Measurements from ENCODE around the gene ARHGAP18.

Gene ARHGAP18

DNA sequence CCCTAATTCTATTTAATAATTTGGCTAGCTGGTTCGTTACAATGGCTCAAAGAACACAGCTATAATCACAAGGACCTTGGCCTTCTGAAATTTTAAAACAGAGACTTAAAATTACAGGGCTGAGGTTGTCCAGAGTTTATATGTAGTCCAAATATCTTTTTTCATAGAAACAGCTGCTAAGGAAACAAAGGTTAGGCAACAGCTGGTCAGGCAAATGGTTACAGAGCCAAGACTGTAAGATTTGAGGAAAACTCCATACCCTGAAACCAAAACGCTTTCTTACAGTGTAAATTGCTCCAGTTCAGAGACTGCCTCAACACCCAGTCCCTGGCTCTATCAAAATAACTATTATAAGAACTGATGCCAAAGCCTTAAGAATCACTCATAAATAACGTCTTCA, 9.7 kb upstream of the ARHGAP18 start:
- no peak for DNase-seq

DNA sequence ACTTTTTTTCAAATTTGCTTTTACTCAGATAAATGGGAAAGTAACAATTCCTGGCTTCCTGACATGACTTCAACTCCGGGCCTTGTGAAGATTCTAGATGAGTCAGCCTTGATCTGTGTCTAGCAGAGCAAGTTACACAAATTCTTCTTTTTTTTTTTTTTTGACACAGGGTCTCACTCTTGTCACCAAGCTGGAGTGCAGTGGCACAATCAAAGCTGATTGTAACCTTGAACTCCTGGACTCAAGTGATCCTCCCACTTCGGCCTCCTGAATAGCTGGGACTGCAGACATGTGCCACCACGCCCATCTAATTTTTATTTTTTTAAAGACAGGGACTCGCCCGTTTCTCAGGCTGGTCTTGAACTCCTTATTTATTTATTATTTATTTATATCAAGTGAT, 7.3 kb upstream of the ARHGAP18 start:
- DNase-seq, result no peak

DNA sequence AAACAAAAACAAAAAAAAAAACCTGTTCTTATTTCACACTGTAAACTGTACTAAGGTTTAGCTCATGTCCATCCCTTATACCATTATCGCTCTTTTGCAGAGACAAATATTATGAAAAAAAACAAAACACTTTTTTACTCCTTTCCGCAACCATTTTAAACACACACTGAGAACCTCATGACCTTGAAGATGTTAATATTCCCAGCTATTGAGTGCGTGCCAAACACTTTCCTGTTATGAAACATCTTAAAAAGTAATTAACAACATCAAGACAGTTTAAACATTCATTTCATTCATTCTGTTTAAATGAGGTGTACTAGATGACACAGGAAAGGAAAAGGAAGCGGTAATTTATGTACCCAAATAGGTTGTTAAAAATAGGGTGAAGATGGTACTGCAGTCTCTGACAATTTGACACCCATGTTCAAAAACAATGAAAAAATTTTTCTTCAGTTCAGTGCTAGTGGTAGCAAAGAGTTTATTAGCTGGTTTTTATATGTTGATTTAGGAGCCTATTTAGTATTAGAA, 3.9 kb upstream of the ARHGAP18 start:
- no peak for DNase-seq

DNA sequence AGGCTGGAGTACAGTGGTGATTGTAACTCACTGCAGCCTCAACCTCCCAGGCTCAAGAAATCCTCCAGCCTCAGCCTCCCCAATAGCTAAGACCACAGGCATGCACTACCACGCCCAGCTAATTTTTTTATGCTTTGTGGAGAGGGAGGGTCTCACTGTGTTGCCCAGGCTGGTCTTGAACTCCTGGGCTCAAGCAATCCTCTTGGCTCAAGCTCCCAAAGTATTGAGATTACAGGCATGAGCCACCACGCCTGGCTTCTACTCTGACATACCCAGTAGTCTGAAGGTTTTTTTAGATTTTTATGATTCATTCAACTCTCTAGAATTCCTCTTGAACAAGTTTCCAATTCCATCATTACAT, 1.3 kb upstream of the ARHGAP18 start:
- DNase-seq, result no peak

DNA sequence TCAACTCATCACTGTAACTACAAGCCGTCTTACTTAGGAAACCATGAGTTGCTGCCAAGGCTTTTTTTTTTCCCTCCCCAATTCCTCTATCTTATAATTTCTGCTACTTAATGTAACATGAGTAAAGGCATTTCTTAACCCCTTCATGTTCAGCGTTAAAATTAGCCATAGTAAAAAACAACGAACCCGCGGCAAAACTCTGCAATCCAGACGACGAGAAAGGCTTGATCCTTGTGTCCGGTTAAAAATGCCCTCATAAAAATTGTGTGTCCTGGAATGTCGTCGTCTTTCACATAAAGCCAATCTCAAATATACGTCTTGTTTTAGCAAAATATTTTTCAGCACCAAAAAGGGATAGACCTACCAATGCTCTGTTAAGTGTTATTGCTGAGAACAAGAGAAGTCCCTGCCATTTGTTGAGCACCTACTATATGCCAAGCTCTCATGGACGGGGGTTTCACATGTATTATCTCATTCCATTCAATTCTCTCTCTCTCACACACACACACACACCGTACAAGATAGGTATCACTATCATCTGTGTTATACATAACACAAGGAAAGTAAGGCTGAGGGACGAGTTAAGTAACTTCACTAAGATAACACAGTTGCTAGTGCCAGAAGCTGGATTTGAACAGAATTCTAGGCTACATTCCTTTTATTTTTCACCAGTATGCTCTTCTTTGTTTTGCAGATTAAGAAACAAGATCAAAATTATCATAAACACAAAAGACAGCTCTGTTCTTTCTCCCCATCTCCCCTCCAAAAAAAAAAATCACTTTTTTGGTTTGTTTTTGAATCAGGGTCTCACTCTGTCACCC, 683 bp upstream of the ARHGAP18 start:
- peak; percentile 45 for DNase-seq

DNA sequence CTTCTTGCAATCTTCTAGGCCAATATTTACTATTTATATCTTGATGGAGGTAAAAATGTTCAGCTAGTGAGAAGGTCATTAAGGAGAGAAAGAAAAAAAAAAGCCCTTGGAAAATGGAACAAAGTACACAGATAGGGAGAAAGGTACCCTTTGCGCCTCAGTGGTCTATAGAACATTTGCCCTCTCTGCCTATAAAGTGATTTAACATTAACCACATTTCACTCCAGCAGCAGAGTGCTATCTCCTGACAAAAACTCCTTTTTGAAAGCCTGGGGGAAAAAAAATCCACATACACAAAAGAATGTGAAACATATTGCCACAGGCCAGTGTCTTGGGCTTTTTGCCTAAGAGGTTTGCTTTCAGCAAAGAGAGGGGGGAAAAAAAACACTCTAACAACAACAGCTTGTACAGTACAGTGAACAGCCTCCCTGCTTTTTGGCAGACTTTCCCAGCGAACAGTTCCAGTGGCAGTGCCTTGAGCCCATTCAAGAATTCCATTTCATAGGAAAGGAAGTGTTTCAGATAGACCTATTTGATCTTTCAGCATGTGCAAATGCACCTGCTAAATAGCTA, 695 bp downstream of the ARHGAP18 start:
- DNase-seq, result peak; percentile 30

DNA sequence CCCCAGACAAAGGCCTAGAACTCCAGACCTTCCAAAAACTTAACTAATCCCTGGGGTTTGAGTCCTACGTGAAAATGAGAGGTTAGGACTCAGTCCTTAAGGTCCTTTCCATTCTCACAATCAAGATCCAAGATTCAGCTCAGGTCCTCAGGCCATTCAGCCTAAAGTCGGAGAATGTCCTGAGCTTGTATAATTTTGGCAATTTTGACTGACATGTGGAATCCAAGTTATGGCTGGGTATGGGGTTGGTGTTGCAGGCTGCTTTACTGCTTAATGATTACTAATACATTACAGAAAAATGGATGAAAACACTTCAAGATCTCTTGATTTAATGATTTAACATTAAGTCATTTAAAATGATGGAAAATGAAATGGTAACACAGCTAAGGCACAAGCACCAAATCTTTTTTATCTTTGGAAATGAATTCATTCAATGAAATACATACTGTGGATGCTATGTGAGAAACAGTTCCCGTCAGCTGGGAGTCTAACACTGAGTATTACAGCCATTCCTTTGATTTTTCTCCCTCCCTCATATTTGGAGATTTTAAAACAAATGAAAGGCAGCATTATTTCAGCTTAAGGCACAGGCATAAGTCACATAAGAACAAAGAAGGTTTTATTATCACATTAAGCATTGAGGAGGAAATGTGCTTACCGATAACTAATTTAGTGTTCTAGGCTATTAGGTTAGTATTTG, 1.3 kb downstream of the ARHGAP18 start:
- DNase-seq, result no peak

DNA sequence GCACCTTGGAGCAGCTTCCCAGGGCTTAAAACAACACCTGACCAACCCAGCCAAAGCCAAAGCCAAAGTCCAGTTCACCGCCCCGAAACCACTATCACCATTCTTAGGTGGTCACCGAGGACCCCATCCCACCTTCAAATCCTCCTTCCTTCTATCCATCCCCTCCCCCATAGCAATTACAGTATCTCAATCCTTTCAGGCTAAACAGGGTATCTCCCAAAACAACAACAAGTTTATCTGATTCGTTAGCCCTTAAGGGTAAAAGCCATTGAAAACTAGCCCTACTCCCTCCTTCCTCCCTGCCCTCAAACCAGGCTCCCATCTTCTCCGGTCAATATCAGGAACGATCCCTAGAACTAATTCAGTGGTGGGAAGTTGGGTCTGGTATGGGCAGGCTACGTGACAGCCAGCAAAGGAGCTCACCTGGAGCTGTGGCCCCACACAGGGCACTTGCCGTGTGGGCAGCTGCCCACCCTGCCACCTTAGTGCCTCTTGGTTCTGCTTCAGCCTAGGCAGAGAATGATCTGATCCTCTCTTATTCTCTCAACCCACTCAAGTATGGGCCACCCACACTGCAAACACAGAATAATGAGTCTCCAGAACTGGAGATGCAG, 2.0 kb downstream of the ARHGAP18 start:
- no peak for DNase-seq

DNA sequence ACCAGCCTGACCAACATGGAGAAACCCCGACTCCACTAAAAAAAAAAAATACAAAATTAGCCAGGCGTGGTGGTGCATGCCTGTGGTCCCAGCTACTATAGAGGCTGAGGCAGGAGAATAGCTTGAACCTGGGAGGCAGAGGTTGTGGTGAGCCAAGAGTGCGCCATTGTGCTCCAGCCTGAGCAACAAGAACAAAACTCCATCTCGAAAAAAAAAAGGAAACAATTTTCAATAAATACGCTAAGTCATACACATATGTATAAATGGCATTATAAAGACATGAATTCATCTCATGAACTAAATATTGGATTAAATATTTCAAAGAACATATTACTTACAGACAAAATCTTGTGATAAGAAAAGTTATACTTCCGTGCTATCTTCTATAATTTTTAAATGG, 2.9 kb downstream of the ARHGAP18 start:
- no peak for DNase-seq

DNA sequence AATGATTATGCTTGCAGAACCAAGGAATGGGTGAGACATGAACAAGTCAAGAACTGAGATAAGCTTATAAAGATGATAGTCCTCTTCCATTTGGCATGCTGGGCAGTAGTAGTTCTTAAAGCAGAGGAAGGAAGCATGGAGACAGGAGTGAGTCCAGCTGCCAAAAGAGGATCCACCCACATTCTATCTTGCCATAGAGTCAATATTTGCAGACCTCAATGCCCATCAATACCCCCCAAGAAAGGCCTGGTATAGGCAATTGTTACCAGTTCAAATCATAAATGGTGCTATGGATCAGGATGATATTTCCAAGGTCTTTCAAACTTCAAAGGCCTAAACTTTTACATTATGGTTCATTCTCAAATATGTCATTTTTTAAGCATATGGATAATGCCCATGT, 4.8 kb downstream of the ARHGAP18 start:
- no peak for DNase-seq

DNA sequence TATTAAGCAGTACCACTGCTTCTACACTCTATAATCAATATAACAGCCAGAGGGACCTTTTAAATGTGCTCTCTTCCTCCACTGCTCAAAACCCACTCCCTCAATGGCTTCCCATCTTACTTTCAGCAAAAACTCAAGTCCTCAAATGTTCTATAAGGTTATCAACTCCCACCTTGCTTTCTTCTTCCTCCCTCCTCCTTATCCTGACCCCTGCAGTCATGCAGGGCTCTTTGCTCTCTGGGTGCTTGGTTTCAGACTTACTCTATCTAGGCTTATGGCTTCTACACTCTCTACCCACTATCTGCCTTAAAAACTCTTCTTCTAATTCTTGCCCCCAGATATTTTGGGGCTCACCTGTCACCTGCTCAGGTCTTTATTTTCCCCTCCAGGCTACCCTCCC, 5.3 kb downstream of the ARHGAP18 start:
- peak; percentile 70 for DNase-seq

DNA sequence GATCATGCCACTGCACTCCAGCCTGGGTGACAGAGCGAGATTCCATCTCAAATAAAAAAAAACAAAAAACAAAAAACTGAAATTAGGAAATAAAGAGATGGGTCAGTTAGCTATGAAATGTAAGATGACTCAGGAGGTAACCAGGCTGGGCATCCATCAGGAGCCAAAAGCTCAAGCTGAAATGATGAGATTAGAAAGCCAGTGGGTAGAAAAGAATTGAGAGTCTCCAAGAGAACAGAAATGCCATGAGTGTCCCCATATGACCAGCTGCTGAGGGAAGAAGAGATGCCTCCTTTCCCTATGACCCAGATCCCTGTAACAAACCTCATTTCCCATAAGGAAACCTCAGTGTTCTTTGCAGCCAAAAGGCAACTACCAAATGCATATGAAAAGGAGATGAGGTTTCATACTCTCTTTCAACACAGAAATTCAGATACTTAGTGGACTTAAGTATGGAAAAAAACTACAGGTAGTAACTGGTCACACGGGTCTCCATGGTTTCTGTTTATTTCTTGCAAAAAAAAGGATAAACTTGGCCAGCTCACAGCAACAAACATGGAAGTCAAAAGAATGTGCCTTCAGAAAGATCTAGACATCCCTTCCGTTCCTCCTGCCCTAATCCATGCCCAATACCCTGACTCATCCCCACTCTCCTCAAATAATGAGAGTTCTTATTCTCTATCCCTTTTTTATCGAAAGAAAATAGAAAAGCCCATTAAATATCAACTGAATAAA, 8.1 kb downstream of the ARHGAP18 start:
- DNase-seq, result peak; percentile 81

DNA sequence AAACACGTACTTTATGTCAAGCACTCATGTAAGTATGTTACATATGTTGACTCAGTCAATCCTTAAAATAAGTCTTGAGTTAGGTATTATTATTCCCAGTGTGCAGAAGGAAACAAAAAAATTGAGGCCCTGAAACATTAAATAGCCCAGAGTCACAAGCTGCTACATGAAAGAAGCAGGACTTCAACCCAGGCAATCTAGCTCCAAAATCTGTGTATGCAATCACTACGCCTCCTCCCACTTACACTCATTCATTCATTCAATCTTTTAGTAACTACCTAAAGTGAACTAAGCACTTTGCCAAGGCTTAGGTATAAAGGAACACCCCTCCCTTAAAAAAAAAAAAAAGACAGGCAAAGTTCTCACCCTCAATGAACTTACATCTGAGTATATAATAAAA, 9.3 kb downstream of the ARHGAP18 start:
- DNase-seq, result no peak

DNA sequence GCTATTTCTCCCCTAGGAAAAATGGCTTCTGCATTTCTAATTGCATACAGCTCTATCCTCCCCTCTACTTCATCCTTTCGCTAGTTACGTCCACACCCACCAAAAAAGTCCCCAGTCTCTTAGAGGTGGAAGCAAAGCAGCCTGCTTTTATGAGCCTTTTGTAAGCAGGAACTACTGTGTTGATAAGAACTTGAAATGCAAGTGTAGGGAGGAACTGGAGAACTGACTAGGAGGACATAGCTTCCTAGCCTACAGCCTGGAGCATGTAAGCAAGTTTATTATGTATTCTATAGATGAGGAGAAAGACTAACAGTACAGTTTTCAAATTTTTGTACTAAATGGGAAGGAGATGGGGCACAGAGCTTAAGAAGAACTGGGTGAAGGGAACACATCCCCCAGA, 10.3 kb downstream of the ARHGAP18 start:
- no peak for DNase-seq

DNA sequence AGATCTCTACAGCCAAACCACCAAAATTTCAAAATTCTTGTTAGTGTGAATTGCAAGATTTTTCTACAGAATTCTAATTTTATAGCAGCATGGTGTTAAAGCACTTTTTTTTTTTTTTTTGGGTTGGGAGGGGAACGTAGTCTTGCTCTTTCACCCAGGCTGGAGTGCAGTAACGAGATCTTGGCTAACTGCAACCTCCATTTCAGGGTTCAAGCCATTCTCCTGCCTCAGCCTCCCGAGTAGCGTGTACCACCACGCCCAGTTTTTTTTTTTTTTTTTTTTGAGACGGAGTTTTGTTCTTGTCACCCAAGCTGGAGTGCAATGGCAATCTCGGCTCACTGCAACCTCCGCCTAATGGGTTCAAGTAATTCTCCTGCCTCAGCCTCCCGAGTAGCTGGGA, 11.5 kb downstream of the ARHGAP18 start:
- DNase-seq, result no peak

DNA sequence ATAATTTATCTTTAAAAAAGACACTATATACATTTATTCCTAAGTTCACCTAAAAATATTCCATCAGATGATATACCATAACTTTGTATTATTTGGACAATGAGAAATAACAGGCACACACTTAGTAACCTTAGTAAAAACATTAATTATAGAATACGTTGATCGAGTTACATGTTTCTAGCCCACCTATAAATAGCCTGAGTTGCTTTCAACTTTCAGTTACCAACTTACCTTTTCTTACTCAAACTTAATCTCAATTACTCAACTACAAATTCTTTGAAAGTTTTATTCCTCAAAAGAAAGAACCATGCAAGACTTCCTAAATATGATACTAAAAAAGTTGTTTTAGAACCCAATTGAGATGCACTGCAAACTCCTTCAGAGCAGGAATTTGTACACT, 12.2 kb downstream of the ARHGAP18 start:
- DNase-seq, result no peak

DNA sequence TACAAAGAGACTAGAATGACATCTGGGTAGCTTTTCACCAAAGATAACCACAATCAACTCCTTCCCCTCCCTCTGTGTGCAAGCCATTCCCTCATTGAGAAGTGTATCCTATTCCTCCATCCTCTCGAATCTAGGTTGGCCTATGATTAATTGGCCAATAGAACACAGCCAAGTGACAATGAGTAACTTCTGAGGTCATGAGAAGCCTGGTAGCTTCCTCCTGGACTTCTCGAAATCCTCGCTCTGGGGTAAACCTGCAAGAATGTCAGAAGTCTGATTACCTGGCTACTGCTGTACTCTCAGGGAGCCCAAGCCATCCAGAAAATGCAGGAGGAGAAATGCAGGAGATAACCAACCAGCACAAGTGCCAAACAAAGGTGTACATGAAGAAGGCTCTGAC, 13.1 kb downstream of the ARHGAP18 start:
- DNase-seq, result peak; percentile 34

DNA sequence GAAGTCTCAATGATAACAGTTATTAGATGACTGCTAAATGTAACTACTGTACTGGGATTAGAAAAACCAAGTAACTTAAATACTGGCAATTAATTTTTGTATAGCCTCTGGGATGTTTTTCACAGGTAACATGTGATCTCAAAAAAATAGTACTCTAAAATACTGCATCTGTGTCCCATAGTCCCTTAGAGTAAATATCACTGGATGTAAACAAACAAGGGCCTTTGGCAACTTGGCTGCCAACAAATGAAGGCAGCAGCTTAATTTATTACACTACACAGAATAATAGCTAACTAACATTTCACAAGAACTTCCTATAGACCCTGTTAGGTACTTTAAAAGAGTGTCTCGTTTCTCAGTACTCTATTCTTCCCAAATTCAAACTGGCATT, 14.0 kb downstream of the ARHGAP18 start:
- no peak for DNase-seq

DNA sequence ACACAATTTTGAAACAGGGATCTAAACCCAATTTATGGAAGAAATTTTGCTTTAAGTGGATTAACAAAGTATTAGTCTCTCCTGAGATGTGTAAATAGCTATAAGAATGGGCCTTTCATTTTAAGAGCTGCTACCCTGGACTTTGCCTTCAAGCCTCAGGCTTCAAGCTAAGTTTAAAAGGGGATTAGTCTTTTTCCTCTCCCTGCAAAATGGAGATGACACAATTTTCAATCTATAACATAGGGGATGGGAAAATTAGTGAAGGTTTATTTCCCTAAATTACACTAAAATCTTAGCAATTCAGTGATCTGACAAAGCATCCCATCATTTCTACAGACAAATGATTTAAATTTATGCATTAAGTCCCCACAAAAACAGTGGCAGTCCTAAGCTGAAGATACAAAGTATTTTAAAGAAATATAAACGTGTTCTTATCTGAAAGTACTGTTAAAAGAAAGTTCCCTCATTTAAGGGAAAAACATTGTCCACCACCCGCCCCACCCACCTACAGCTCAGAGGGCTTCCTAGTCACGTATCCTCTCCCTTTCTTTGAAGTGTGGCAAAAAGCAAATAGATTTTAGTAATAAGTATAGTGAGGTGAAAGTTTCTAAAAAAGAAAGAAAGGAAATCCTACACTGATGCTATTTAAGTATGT, 14.5 kb downstream of the ARHGAP18 start:
- DNase-seq, result no peak

DNA sequence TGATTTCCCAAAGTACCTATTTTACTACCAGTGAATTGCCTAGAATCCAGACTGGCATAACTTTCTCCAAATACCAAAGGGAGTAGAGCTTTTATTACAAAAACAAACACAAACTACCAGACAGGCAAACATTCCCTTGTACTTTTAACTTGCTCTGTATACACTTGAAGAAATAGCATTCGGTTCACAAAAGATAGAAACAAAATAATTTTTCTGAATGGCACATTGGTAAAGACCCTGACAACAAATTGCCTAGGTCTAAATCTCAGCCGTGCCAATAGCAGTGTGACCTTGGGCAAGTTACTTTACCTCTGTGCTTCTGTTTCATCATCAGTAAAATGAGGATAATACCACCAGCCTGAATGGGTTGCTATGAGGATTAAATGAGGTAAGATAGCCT, 15.9 kb downstream of the ARHGAP18 start:
- no peak for DNase-seq

DNA sequence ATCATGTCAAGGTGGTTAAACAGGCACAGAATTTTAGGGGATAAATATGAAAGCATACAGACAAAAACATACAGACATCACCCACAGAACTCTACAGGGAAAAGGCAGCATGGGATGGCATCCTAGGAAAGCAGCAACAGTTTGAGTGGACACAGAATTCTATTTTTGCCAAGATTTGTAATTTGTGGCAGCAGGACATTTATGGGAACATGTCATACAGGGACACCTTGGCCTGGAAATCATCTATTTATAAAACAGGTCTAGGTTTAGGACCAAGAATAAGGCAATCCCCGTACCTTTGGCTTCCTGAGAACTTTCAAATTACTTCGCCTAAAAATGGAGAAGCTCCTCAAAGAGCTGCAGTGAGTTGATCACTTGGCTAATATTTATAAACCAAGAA, 17.5 kb downstream of the ARHGAP18 start:
- DNase-seq, result no peak

DNA sequence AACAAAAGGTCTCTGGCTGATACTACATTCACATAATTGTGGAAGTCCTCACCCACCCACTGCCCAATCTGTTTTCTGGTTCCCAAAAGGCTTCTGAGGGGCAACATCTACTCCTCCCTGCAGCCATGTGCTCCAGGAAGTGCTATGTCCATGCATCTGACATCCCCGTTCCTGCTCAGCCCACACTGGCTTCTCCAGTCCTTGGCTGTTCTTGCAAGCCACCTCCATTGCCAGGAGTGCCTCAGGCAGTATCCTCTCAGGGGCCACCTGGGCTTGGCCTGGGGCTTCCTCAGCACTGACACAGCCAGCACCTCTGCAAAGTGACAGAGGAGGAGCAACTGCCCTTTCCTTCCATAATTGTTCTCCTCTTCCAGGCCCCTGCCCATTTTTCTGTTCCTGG, 18.3 kb downstream of the ARHGAP18 start:
- DNase-seq, result no peak
